Natural killer cell (primary cell): Measurements from ENCODE around the gene IFT172. TPM values are rescaled to one million over a fixed set of nuclear protein-coding genes. Genes with fewer than 3 reads are reported as not detected.

Experiments used
- ATAC-seq, 3 donors: fragments of 150-1000 bp in 2 of 3; fragments of 200-7000 bp in 1 of 3; cut with Tn5 transposase; 1 replicate in 1 of 3; 2 replicates in 2 of 3; pipeline ENCODE4 v1.10.0; 2021; ENCODE audit warnings: mild to moderate bottlenecking in 2 of 3, moderate library complexity in 2 of 3
- DNase-seq, 2 donors: peaks; one replicate each; pipeline versions ENCODE4 v3.0.0 to v3.0.0-alpha.2; 2013 to 2021; ENCODE audit warnings: mixed read lengths in 1 of 2
- H3K27ac ChIP-seq: one replicate; pipeline ENCODE4 v1.5.1; 2013; ENCODE audit warnings: mild to moderate bottlenecking, low read length
- H3K27me3 ChIP-seq: one replicate; pipeline ENCODE4 v1.6.1; 2013; ENCODE audit warnings: low read length; ENCODE audit not compliant: control insufficient read depth, insufficient read depth
- H3K36me3 ChIP-seq: one replicate; pipeline ENCODE4 v1.6.1; 2013; ENCODE audit warnings: low read length; ENCODE audit not compliant: control insufficient read depth, insufficient read depth
- H3K4me1 ChIP-seq: one replicate; pipeline ENCODE4 v1.6.1; 2013; ENCODE audit warnings: low read length; ENCODE audit not compliant: control insufficient read depth, insufficient read depth
- H3K4me3 ChIP-seq: one replicate; pipeline ENCODE4 v1.5.1; 2013; ENCODE audit warnings: low read length
- H3K9me3 ChIP-seq: one replicate; pipeline ENCODE4 v1.6.1; 2013; ENCODE audit warnings: low read length; ENCODE audit not compliant: control insufficient read depth, insufficient read depth
- H3K27ac Mint-ChIP-seq, 2 donors: one replicate each; pipeline ENCODE4 v1.8.0; 2022; ENCODE audit warnings: mild to moderate bottlenecking in 2 of 2, mixed read lengths in 2 of 2, moderate library complexity in 1 of 2
- H3K27me3 Mint-ChIP-seq, 2 donors: one replicate each; pipeline ENCODE4 v1.8.0; 2022; ENCODE audit warnings: low read depth in 2 of 2, mixed read lengths in 2 of 2
- H3K36me3 Mint-ChIP-seq: one replicate; pipeline ENCODE4 v1.8.0; 2022; ENCODE audit warnings: mixed read lengths
- H3K4me1 Mint-ChIP-seq, 2 donors: one replicate each; pipeline ENCODE4 v1.8.0; 2022; ENCODE audit warnings: mixed read lengths in 2 of 2
- H3K4me3 Mint-ChIP-seq: one replicate; pipeline ENCODE4 v1.8.0; 2022; ENCODE audit warnings: mild to moderate bottlenecking, moderate library complexity, mixed read lengths
- H3K9me3 Mint-ChIP-seq, 2 donors: one replicate each; pipeline ENCODE4 v1.8.0; 2022; ENCODE audit warnings: mixed read lengths in 2 of 2
- CTCF ChIP-seq: fragments of 200-600 bp; IDR thresholded peaks from one replicate; pipeline ENCODE4 v1.8.0; 2022; ENCODE audit warnings: antibody characterized with exemption
- WGBS: methylation state at CpG from one replicate; pipeline ENCODE4 v1.1.7; 2013; ENCODE audit warnings: missing lambda C conversion rate; ENCODE audit not compliant: insufficient coverage; 5-methylcytosine and 5-hydroxymethylcytosine counted together
- intact Hi-C: fragments of 100-400 bp; cut with micrococcal nuclease; formaldehyde crosslinking; loops from one replicate; pipeline ENCODE4 v1.14.2; 2022
- total RNA-seq, 4 donors: library from RNA; stranded (reverse); fragments of 120-200 nt in 1 of 4; gene quantifications; one replicate each; pipeline versions ENCODE4 v1.2.3 to v1.2.4, GENCODE V29; 2013 to 2022

IFT172 gene
- total RNA-seq, 3 donors from 2014 or later (not counting 1 experiment from before 2014, with no cell fraction given), result 24.8 to 35.7 (median 30.7) TPM

- Mint-ChIP-seq H3K9me3 (no peaks in the 10 kb centered on the region), H3K27me3 (no peaks in the 10 kb centered on the region), H3K27ac (no peak overlapping the region), H3K4me3 (no peak overlapping the region), H3K36me3 (no peaks in the 10 kb centered on the region), H3K4me1 (no peaks in the 10 kb centered on the region)
- no peak for ATAC-seq
- Histone ChIP-seq H3K27ac (no peak overlapping the region), H3K4me3 (no peak overlapping the region), H3K36me3 (peaks cover under 1% of the 10 kb centered on the region), H3K4me1 (no peaks in the 10 kb centered on the region), H3K9me3 (no peaks in the 10 kb centered on the region), H3K27me3 (no peaks in the 10 kb centered on the region)
- 95% methylated on average over 7 of the region's 7 CpGs for WGBS
- TF ChIP-seq CTCF, result no peak
- DNase-seq, result no peak
- intact Hi-C loops, result no loop called here
Observed at GRCh38 chr2:27464443-27464842, 25.1 kb downstream of the IFT172 start.

- peaks cover 14% of the 10 kb centered on the region for H3K36me3 ChIP-seq
- Mint-ChIP-seq H3K4me1 (no peaks in the 10 kb centered on the region), H3K36me3 (peaks cover 9% of the 10 kb centered on the region), H3K27me3 (no peaks in the 10 kb centered on the region), H3K9me3 (no peaks in the 10 kb centered on the region), H3K4me3 (no peak overlapping the region), H3K27ac (no peak overlapping the region)
- H3K4me1 ChIP-seq, result no peaks in the 10 kb centered on the region
- H3K4me3 ChIP-seq, result no peak overlapping the region
- 68% methylated on average over 8 of the region's 8 CpGs for WGBS
- H3K27ac ChIP-seq, result no peak overlapping the region
- no peaks in the 10 kb centered on the region for H3K27me3 ChIP-seq
- DNase-seq, result no peak
- ATAC-seq, result no peak
- intact Hi-C loops, result no loop called here
- H3K9me3 ChIP-seq, result no peaks in the 10 kb centered on the region
- no peak for TF ChIP-seq CTCF
Observed at GRCh38 chr2:27461118-27461517, 28.4 kb downstream of the IFT172 start.

- intact Hi-C loops, result no loop called here
- Mint-ChIP-seq H3K4me3 (no peak overlapping the region), H3K9me3 (no peaks in the 10 kb centered on the region), H3K27ac (no peak overlapping the region), H3K36me3 (peaks cover 12% of the 10 kb centered on the region), H3K4me1 (no peaks in the 10 kb centered on the region), H3K27me3 (no peaks in the 10 kb centered on the region)
- no peak overlapping the region for H3K4me3 ChIP-seq
- ATAC-seq (no peak), DNase-seq (no peak)
- no peaks in the 10 kb centered on the region for H3K9me3 ChIP-seq
- peaks cover 29% of the 10 kb centered on the region for H3K36me3 ChIP-seq
- H3K4me1 ChIP-seq, result no peaks in the 10 kb centered on the region
- H3K27me3 ChIP-seq, result no peaks in the 10 kb centered on the region
- 96% methylated on average over 7 of the region's 7 CpGs for WGBS
- no peak overlapping the region for H3K27ac ChIP-seq
- TF ChIP-seq CTCF, result no peak
Observed at GRCh38 chr2:27453968-27454367, 35.6 kb downstream of the IFT172 start.

- no peak for DNase-seq
- ATAC-seq, result no peak
- no peaks in the 10 kb centered on the region for H3K9me3 ChIP-seq
- no peak overlapping the region for H3K27ac Mint-ChIP-seq
- no peaks in the 10 kb centered on the region for H3K27me3 ChIP-seq
- peaks cover 7% of the 10 kb centered on the region for H3K36me3 Mint-ChIP-seq
- H3K27me3 Mint-ChIP-seq, result no peaks in the 10 kb centered on the region
- no peak overlapping the region for H3K27ac ChIP-seq
- no peak for TF ChIP-seq CTCF
- peaks cover 30% of the 10 kb centered on the region for H3K36me3 ChIP-seq
- WGBS, result 94% methylated on average over 1 of the region's 1 CpG
- H3K4me1 ChIP-seq, result no peaks in the 10 kb centered on the region
- H3K4me3 ChIP-seq, result no peak overlapping the region
- intact Hi-C loops, result no loop called here
- no peaks in the 10 kb centered on the region for H3K9me3 Mint-ChIP-seq
- no peak overlapping the region for H3K4me3 Mint-ChIP-seq
- H3K4me1 Mint-ChIP-seq, result no peaks in the 10 kb centered on the region
Observed at GRCh38 chr2:27451095-27451494, 38.4 kb downstream of the IFT172 start.
